MM.1S (cell line): Measurements from ENCODE around the gene NEUROD4.

Experiments used
- DNase-seq: peaks from one replicate; pipeline ENCODE4 v3.0.0-alpha.2; 2015
- H2AFZ ChIP-seq: fragments of 300-600 bp; sonication (generic); 2 replicates; pipeline ENCODE4 v1.6.0; 2016; ENCODE audit warnings: antibody characterized with exemption, low read length
- H3F3A ChIP-seq: fragments of 300-600 bp; sonication (generic); 2 replicates; pipeline ENCODE4 v1.6.1; 2016; ENCODE audit warnings: mild to moderate bottlenecking, antibody characterized with exemption, low read length, moderate library complexity, mixed read lengths; ENCODE audit not compliant: insufficient read depth
- H3K27ac ChIP-seq: fragments of 300-600 bp; sonication (generic); 2 replicates; pipeline ENCODE4 v1.5.1; 2016; ENCODE audit warnings: mild to moderate bottlenecking, low read length
- H3K27me3 ChIP-seq: fragments of 300-600 bp; sonication (generic); replicated peaks from 2 replicates; pipeline ENCODE4 v1.6.0; 2016; ENCODE audit warnings: low read length; ENCODE audit not compliant: insufficient read depth
- H3K36me3 ChIP-seq: fragments of 300-600 bp; sonication (generic); replicated peaks from 2 replicates; pipeline ENCODE4 v1.6.1; 2016; ENCODE audit warnings: mild to moderate bottlenecking, low read length, mixed read lengths; ENCODE audit not compliant: insufficient read depth
- H3K4me1 ChIP-seq: fragments of 300-600 bp; sonication (generic); 2 replicates; pipeline ENCODE4 v1.6.1; 2016; ENCODE audit warnings: low read length, mixed read lengths
- H3K4me2 ChIP-seq: fragments of 300-600 bp; sonication (generic); 2 replicates; pipeline ENCODE4 v1.6.0; 2016; ENCODE audit warnings: low read depth, low read length
- H3K4me3 ChIP-seq: fragments of 300-600 bp; sonication (generic); 2 replicates; pipeline ENCODE4 v1.5.1; 2016; ENCODE audit warnings: low read length, mixed read lengths
- H3K79me2 ChIP-seq: fragments of 300-600 bp; sonication (generic); 2 replicates; pipeline ENCODE4 v1.6.1; 2016; ENCODE audit warnings: mixed run types, low read length, mixed read lengths
- H3K9ac ChIP-seq: fragments of 300-600 bp; sonication (generic); 2 replicates; pipeline ENCODE4 v1.6.1; 2016; ENCODE audit warnings: low read length, mixed read lengths
- H3K9me2 ChIP-seq: fragments of 300-600 bp; sonication (generic); replicated peaks from 2 replicates; pipeline ENCODE4 v1.6.1; 2016; ENCODE audit warnings: mild to moderate bottlenecking, low read length, mixed read lengths; ENCODE audit not compliant: insufficient read depth
- H3K9me3 ChIP-seq: fragments of 300-600 bp; sonication (generic); replicated peaks from 2 replicates; pipeline ENCODE4 v1.6.1; 2016; ENCODE audit warnings: mild to moderate bottlenecking, low read length, mixed read lengths; ENCODE audit not compliant: insufficient read depth
- H4K20me1 ChIP-seq: fragments of 300-600 bp; sonication (generic); 2 replicates; pipeline ENCODE4 v1.6.1; 2016; ENCODE audit warnings: mild to moderate bottlenecking, low read length, moderate library complexity, mixed read lengths; ENCODE audit not compliant: insufficient read depth
- EZH2 ChIP-seq: fragments of 300-600 bp; sonication (generic); optimal IDR thresholded peaks from 2 replicates; pipeline ENCODE3; 2017; ENCODE audit warnings: low read depth, mild to moderate bottlenecking, antibody characterized with exemption, low read length, mixed read lengths
- EZH2phosphoT487 ChIP-seq: fragments of 300-600 bp; sonication (generic); IDR thresholded peaks from 2 replicates; pipeline ENCODE4 v1.6.1; 2018; ENCODE audit warnings: antibody characterized with exemption, low read length
- TF ChIP-seq, protein P1 (sequence below): fragments of 300-600 bp; sonication (generic); IDR thresholded peaks from 2 replicates; pipeline ENCODE4 v1.5.1; 2016; ENCODE audit warnings: antibody characterized with exemption, low read length, mixed read lengths

NEUROD4 gene

DNA sequence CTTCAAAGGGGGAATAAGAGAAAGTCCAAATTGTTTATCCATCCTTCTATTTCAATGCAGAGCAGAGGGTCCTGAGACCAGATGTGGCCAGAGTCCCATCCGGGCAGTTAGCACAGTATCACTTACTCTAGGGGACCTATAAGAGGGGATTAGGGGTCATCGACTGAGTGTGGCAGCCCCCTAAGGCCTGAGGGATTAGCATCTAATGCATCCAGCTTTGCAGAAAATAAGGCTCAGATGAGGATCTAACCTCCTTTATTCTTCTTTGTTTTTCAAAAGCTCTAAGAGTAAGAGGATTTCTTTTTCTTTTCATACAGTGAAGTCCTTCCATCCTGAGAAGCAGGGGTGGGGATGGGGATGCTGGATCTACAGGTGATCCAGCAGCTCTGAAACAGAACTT, 43.5 kb downstream of the NEUROD4 start:
- Histone ChIP-seq H3K9me3 (no peaks in the 10 kb centered on the region), H3F3A (peaks cover 13% of the 10 kb centered on the region), H3K9me2 (no peaks in the 10 kb centered on the region), H3K9ac (no peak overlapping the region), H3K4me1 (peaks cover 28% of the 10 kb centered on the region), H3K79me2 (no peaks in the 10 kb centered on the region), H3K4me3 (no peak overlapping the region), H3K4me2 (no peak overlapping the region), H3K36me3 (no peaks in the 10 kb centered on the region), H3K27ac (no peak overlapping the region), H3K27me3 (no peaks in the 10 kb centered on the region), H2AFZ (no peak overlapping the region), H4K20me1 (no peaks in the 10 kb centered on the region)
- TF ChIP-seq, protein P1, sequence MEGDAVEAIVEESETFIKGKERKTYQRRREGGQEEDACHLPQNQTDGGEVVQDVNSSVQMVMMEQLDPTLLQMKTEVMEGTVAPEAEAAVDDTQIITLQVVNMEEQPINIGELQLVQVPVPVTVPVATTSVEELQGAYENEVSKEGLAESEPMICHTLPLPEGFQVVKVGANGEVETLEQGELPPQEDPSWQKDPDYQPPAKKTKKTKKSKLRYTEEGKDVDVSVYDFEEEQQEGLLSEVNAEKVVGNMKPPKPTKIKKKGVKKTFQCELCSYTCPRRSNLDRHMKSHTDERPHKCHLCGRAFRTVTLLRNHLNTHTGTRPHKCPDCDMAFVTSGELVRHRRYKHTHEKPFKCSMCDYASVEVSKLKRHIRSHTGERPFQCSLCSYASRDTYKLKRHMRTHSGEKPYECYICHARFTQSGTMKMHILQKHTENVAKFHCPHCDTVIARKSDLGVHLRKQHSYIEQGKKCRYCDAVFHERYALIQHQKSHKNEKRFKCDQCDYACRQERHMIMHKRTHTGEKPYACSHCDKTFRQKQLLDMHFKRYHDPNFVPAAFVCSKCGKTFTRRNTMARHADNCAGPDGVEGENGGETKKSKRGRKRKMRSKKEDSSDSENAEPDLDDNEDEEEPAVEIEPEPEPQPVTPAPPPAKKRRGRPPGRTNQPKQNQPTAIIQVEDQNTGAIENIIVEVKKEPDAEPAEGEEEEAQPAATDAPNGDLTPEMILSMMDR: no peak
- TF ChIP-seq EZH2phosphoT487 (no peak), EZH2 (no peak)
- no peak for DNase-seq

DNA sequence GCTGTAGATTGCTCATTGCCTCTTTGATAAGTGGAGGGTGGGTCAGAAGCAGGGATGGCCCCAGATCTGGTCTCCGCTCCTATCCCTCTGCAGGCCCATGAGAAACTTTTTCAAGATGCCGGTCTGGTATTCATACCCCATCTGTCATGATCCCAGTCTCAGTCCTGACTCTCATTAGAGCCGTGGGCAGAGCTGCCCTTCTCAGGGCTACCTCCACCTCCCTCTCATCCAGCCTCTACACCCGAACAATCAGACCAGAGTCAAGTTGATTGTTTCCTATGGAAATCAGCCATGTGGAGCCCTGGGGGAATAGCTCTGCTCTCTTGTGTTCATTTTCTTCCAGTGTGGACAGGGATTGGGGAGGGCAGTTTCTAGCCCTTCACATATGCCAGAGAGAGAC, 45.8 kb downstream of the NEUROD4 start:
- Histone ChIP-seq H3K9me2 (no peaks in the 10 kb centered on the region), H3K9me3 (no peaks in the 10 kb centered on the region), H2AFZ (no peak overlapping the region), H3K36me3 (no peaks in the 10 kb centered on the region), H3K9ac (no peak overlapping the region), H3F3A (peaks cover 6% of the 10 kb centered on the region; the same call in 1 of the 2 replicates), H3K79me2 (no peaks in the 10 kb centered on the region), H3K27me3 (no peaks in the 10 kb centered on the region), H3K4me1 (peaks cover 11% of the 10 kb centered on the region), H4K20me1 (no peaks in the 10 kb centered on the region), H3K27ac (no peak overlapping the region), H3K4me2 (no peak overlapping the region), H3K4me3 (no peak overlapping the region)
- TF ChIP-seq EZH2phosphoT487: no peak
- no peak for TF ChIP-seq EZH2
- TF ChIP-seq, protein P1: no peak
- no peak for DNase-seq

DNA sequence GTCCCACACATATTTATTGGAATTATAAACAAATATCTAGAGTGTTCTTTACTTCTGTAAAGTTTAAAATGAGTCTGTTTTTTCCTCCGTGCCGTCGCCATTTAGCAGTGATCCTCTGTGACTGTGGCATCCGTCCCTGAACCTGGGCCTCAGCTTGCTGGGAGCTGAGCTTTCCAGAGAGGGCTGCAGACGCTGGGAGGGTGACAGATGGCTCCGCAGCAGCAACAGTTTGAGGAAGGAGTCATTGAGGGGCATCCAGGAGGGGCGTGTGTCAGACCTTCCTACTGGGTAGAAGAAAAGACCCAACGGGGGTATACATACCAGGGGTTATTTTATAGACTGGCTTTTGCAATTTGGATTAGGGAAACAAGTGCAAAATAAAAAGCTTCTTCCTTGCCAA, 47.9 kb downstream of the NEUROD4 start:
- Histone ChIP-seq H3K9ac (no peak overlapping the region), H3K9me2 (no peaks in the 10 kb centered on the region), H3K4me2 (no peak overlapping the region), H3K4me1 (no peaks in the 10 kb centered on the region), H3K27me3 (no peaks in the 10 kb centered on the region), H3K27ac (no peak overlapping the region), H3K36me3 (no peaks in the 10 kb centered on the region), H3K79me2 (no peaks in the 10 kb centered on the region), H3K9me3 (no peaks in the 10 kb centered on the region), H4K20me1 (no peaks in the 10 kb centered on the region), H3F3A (no peaks in the 10 kb centered on the region), H2AFZ (no peak overlapping the region; the same call in 1 of the 2 replicates), H3K4me3 (no peak overlapping the region)
- TF ChIP-seq EZH2phosphoT487 (no peak), EZH2 (no peak)
- TF ChIP-seq, protein P1: no peak
- DNase-seq: no peak
